HUDEP-2 (cell line): ENCODE data around the gene SPRR1A.
A peak's percentile ranks its signal among the peaks of the same experiment; 100 is the strongest.

ENCODE experiments used
- DNase-seq, 76 experiments: peaks; one replicate each; lab custom pipeline; 2025; ENCODE audit not compliant: unreplicated experiment in 76 of 76; lab: John Stamatoyannopoulos, UW

Gene SPRR1A

GRCh38 chr1:152983743-152984142 is at the start of gene SPRR1A:
Gene SPRR1A (plus strand): TSS chr1:152984081. CDS start chr1:152985231, 1,150 bp downstream.
- DNase-seq = no peak

- no peak for DNase-seq
These were observed 43.3 kb upstream of the SPRR1A start for GRCh38 chr1:152940614-152941013.

- no peak for DNase-seq
These were observed 42.7 kb upstream of the SPRR1A start for GRCh38 chr1:152941037-152941711.

- no peak for DNase-seq
These were observed 41.7 kb upstream of the SPRR1A start for GRCh38 chr1:152942161-152942560.

GRCh38 chr1:152946248-152946647 is 37.6 kb upstream of the SPRR1A start:
- no peak for DNase-seq

GRCh38 chr1:152946651-152947256 is 37.1 kb upstream of the SPRR1A start, which contains the start of gene SPRR5:
Gene SPRR5 (plus strand): TSS chr1:152947206. CDS start chr1:152948555, 1,349 bp downstream.
- no peak for DNase-seq

- no peak for DNase-seq
These were observed 32.2 kb upstream of the SPRR1A start for GRCh38 chr1:152951711-152952110.

GRCh38 chr1:152953761-152954160 is 30.1 kb upstream of the SPRR1A start:
- DNase-seq = no peak

GRCh38 chr1:152954436-152954835 is 29.4 kb upstream of the SPRR1A start:
- no peak for DNase-seq

- no peak for DNase-seq
These were observed 26.3 kb upstream of the SPRR1A start for GRCh38 chr1:152957561-152957960.

GRCh38 chr1:152959273-152959672 is 24.6 kb upstream of the SPRR1A start:
- DNase-seq = no peak

- no peak for DNase-seq
These were observed 24.0 kb upstream of the SPRR1A start for GRCh38 chr1:152959801-152960451.

- peak in 1 of 76 experiments; percentile 1 for DNase-seq
These were observed 23.3 kb upstream of the SPRR1A start for GRCh38 chr1:152960452-152961044.

GRCh38 chr1:152961226-152961891 is 22.5 kb upstream of the SPRR1A start:
- no peak for DNase-seq

GRCh38 chr1:152962876-152963415 is 20.9 kb upstream of the SPRR1A start:
- no peak for DNase-seq

- DNase-seq = no peak
These were observed 19.3 kb upstream of the SPRR1A start for GRCh38 chr1:152964536-152964935.

GRCh38 chr1:152965853-152966252 is 18.0 kb upstream of the SPRR1A start:
- DNase-seq = no peak

GRCh38 chr1:152967201-152967600 is 16.7 kb upstream of the SPRR1A start:
- no peak for DNase-seq

- DNase-seq = no peak
These were observed 15.6 kb upstream of the SPRR1A start for GRCh38 chr1:152968248-152968647.

- no peak for DNase-seq
These were observed 14.8 kb upstream of the SPRR1A start for GRCh38 chr1:152969036-152969435.

GRCh38 chr1:152970495-152970894 is 13.4 kb upstream of the SPRR1A start, which contains the start of gene SPRR4:
Gene SPRR4 (plus strand): TSS chr1:152970648. CDS start chr1:152971891, 1,243 bp downstream.
- no peak for DNase-seq
